CD4-positive, alpha-beta T cell treated with Interferon alpha-2 for 1 hour (primary cell): Measurements from ENCODE around the gene EIPR1.

Experiments
- DNase-seq, 2 donors: peaks; one replicate each; pipeline ENCODE4 v3.0.0-alpha.2; 2020 to 2022

The EIPR1 gene

DNA sequence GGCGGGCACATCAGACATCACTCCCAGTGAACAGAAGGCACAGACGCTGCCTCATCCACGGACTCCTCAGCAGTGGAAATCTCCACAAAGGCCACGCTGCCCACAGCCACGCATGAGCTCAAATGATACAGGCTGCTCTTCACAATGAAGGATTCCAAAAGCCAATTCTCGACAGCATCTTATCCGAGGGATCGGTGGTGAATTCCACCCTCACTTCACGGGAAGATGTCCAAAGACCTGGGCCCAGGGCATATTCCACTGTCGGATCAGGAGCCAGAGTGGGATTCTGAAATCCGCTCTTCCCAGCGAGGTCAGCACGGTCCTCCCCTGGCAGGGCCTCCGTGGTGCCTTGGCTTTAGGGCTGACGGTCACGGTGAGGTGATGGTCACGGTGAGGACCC is 55.8 kb downstream of the EIPR1 start:
- DNase-seq, result no peak

DNA sequence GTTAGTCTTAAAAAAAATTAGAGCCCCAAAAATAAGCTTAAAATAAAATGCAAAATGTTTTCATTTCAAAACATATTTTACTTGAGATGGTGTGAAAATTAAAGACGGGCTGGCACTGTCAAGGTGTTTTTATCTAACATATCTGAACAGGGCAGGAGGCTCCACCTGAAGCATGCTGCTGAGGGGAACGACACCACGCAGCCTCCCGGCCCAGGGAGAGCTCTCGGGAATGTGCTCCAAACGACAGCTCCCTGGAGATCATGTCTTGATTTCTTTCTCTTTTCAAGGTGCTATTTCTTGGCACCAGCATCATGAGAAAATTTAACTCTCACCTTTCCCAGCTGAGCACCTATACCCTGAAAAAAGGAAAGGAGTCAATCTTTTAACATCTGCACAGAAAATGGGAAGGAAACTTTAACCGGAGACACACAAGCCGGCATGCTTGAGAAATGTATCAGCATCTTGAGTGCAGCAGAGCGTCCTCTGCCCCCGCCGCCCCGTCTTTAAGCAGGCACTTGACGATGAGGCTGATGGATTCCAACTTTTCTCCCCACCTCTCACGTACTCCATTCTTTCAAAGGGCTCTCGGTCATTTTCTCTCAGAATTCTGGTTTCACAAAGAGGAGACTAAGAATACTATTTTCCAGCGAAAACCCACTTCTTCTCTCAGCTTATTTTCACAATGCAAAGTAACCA is 56.6 kb downstream of the EIPR1 start:
- no peak for DNase-seq

DNA sequence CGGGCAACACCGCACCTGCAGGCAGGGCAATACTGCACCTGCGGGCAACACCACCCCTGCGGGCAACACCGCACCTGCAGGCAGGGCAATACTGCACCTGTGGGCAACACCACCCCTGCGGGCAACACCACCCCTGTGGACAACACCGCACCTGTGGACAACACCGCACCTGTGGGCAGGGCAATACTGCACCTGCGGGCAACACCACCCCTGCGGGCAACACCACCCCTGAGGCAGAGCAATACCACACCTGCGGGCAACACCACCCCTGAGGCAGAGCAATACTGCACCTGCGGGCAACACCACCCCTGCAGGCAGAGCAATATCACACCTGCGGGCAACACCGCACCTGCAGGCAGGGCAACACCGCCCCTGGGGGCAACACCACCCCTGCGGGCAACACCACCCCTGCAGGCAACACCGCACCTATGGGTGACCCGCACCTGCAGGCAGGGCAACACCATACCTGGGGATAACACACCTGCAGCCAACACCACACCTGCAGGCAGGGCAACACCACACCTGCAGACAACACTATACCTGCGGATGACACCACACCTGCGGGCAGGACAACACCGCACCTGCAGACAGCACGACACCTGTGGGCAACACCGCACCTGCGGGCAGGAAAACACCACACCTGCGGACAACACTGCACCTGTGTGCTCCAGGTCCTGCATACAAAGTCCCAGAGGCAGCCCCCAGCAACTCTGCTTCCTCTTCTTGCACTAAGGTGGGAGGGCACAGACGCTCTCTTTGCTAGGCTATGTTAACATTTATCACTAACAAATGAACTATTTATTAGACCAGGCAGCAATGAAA is 57.7 kb downstream of the EIPR1 start:
- no peak for DNase-seq

DNA sequence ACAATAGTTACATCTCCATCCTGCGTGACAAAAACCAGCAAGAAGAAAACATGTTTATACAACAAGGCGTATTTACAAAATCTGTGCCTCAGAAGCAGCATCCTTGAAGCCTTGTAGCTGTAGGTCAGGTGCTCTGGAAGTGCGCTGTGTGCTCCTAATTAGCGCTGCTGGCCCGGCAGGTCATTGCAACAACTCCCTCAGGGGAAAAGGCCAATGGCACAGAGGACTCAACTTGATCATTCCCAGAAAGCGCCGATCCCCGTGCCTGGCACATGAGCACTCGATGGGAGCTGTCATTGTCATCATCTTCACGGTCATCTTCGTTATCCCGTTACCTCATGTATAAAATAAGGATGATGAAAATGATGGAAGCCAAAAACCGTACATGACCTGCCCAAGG is 58.5 kb downstream of the EIPR1 start:
- DNase-seq, result no peak

DNA sequence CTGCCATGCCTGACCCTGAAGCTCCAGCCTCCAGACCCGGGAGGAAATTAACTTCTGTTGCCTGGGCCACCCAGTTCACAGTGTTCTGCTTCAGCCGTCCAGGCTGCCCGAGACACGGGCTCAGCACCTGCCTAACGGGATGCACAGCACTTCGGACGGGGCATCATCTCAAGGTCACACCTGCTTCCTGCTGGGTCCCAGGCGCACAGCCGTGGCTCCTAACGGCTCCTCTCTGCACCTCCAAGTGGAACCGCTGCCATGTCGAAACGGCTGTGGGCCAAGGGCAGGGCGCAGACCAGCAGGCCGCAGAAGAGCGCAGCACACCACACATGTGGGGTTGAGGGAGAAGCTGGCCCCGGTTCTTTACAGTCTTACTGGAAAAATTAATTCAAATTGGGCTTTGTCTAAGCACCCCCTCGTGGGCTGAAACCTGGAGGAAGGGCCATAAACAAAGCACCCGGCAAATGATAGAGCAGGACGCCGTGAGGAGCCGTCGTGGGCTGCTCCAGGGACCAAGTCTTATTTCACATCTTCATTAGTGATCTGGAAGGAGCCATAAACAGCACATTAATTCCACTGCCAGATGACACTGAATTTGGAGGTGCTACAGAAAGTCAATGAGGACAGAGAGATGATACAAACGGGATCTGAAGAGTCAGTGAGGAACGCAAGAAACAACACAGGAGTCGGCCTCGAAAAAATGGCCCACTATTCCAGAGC is 59.6 kb downstream of the EIPR1 start:
- no peak for DNase-seq

DNA sequence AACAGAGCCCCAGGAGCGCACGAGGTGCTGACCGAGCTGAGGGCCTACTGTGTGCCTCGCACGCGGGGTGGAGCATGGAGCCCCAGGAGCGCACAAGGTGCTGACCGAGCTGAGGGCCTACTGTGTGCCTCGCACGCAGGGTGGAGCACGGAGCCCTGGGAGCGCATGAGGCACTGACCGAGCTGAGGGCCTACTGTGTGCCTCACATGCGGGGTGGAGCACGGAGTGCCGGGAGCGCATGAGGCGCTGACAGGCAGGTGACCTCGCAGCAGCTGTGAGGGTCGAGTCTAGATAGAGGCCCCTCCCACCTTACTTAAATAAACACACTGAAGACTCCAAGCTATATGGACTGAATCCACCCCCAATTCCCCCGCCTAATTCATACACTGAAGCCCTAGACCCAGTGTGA is 60.3 kb downstream of the EIPR1 start:
- no peak for DNase-seq

DNA sequence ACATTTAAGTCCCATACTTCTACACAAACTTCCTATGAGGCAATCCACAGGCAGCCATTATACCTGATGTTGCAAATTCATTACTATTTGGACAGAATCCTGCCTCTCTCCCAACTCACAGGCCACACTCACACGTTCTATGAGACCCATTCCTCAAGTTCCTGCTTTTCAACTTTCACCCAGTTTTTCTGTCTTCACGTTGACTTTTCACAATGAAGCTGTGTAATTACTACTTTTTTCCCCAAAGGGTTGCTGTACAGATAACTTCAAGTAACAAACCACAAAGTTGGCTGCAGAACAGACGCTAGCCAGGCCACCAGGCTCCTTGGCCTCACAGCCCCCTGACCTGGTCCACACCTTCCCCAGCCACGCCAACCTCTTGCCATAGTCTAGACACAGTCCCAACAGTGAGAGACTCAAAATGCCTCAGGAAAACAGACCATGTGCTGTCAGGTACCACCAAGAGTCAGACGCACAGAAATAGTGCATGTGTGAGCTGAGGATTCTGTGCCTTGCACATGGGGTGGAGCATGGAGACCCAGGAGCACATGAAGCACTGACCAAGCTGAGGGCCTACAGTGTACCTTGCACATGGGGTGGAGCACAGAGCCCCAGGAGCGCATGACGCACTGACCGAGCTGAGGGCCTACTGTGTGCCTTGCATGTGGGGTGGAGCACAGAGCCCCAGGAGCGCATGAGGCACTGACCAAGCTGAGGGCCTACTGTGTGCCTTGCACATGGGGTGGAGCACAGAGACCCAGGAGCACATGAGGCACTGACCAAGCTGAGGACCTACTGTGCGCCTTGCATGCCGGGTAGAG is 61.0 kb downstream of the EIPR1 start:
- DNase-seq, result no peak

DNA sequence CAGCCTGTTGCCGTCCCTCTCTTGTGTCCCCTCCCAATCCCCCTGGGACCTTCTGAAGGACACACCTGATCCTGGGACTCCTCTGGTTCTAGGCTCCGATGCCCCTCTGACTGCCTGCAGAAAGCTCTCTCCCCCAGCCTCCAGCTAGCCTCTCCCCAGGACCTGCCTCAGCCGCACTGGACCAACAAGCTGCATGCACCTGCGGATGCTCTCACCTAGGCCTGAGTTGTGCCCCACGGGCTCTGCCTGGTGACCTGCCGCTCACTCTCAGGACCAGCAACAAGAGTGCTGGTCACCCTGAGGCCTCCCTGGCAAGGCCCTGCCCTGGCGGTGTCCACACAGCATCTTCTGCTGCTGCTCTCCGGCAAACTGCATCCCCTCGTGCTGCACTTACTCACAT is 63.0 kb downstream of the EIPR1 start:
- no peak for DNase-seq

DNA sequence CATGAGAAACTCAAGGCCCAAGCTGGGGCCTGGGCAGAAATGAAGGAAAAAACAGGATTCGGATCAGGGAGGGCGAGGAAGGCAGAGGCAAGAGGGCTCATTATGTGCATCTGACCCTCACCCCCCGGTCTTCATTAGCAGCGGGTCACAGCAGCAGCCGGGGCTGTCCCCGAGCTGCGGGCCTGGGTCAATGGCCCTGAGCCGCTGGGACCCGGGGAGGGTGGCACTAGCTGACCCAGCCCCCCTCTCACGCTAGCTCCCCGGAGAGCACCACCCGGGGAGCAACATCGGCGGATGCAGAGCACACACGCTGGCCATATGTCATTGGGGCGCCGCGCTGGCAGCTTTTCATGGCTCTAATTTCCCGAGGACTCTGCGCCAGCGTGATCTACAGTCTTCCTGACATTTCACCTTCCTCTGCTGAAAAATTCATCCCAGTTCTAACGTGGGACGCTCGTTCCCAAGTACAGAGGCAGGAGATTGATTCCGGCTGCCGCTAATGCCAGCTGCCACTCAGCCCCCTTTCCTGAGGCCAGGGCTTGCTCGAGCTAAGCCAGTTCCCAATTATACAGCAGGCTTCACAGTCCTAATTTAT is 63.7 kb downstream of the EIPR1 start:
- no peak for DNase-seq

DNA sequence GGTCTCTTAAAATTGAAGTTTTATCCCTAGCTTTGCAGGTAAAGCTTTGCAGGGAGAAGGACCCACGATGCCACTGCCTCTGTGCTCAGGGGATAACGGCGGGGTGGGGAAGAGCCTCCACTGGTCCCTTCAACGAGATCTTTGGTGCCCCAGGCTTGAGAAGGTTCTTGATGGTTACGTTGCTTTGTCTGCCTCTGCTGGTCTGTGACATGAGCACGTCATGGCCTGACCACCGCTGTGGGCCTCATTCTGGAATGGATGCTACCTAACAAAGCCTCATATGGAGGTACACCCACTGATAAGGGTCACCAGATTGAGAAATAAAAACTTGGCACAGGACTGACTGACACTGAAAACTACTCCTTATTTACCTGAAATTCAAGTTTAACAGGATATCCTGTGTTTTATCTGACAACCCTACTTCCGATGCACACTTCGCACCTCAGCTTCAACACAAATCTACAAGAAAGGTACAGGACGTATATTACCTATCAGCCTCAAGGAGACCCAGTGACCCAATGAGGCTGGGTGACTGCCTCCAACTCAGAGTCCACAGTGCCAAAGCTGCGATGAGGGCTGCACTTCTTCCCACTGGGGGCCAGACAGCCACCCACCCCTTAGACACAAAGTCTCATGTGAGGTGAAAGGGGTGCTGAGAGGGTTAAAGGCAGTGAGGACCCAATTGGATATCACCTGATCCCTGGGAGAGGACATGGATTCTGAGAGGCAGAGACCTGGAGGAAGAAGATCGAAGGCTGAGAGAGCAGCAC is 64.9 kb downstream of the EIPR1 start:
- peak in 1 of 2 donors; percentile 20 for DNase-seq

DNA sequence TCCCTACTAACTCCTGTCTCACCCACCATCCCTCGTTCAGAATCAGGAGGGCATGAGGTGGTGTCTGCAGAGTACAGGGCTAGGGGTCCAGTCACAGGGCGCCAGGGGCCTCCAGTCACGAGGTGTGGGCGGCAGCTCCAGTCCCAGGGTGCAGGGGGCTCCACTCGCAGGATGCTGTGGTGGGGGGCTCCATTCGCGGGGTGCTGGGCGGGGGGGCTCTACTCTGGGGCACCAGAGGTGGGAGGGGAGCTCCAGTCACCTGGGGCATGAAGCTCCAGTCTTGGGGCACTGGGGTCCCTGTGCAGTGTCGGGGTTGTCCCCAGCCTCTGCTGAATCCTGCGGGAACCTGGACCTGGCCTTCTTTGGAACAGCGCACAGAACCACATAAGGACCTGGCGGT is 66.0 kb downstream of the EIPR1 start:
- DNase-seq, result no peak

DNA sequence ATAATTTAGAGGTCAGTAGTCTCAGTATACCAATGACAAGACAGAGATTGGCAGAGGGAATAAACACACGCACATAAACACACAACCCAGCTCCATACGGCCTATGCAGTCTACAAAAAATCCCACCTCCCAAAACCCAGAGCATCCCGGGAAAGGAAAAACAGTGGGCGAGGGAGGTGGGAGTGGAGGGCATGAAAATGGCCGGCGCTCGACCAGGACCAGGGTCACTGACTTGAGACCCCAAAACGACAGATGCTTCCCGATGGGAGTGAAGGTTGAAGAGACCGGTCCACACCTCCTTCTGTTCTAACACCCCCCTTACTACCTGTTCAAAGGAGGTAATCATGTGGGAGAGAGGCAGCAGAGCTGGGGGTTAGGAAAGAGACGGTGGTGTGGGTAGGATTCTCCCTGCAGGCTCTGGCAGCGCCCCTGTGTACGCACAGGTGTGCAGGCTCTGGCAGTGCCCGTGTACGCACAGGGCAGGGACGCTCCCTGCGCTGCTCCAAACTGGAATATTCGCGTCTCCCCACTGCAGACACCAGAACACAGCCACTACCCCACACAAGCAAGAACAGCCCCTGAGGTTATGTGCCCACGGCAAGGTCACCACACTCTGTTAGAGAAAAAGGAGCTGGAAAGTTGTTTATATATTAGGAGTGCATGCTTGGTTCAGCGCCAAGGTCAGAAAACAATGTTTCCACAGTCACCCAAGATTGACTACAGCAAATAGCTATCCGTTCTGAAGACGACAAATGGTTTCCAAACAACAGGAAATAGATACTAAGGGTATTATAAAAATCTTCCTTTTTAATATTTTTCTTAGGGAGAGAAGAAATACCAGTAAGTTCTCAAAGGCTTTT is 67.9 kb downstream of the EIPR1 start:
- DNase-seq, result no peak

DNA sequence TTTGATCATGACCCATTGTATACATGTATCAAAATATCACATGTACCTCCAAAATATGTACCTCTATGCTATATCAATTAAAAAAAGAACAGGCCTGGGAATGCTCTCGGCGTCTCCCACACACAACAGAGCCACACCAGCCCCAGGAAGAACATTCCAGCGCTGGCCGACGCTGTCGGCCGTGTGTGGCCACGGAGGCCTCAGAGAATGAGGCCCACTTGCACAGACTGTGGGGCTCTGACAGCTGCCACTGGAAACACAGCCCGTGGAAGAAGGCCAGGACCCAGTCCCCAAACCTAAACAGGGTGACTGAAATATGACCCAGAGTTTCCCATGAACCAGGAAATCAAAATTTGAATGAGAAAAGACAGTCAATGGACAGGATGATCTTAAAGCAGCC is 69.7 kb downstream of the EIPR1 start:
- DNase-seq, result no peak

DNA sequence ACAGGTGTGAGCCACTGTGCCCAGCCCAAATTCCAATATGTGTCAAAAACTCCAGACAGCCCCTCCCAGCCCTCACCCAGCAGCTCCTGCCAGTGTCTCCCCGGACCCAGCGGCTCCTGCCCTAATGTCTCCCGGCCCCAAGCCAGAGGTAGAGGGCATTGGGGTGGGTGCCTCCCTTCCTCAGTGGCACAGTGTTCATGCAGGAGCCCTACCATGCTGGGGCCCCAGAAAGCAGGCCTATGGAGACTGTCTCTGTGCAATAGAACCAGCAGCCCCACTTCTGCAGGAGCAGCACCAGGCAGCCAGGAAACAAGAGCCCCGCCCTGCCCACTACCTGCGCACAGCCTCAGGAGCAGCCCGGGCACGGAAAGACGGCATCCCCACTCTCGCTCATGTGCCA is 70.4 kb downstream of the EIPR1 start:
- no peak for DNase-seq

DNA sequence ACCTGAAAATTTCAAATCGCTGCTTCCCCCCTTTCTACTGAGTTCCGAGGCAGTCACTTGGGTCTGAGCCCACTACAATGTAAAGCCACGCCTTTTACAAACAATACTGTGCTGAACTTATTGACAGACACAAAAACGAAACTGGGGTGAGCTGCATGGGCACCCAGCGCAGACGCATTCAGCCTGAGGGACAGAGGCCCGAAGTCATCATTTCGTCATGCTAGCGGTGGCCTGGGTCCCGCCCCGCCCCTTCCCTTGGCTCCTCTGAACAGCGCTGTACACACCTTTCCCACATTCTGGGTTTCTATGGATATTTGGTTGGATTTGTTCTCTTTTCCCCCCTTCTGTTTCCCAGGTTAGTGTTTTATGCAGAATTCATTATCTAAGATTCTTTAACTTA is 71.7 kb downstream of the EIPR1 start:
- DNase-seq, result no peak

DNA sequence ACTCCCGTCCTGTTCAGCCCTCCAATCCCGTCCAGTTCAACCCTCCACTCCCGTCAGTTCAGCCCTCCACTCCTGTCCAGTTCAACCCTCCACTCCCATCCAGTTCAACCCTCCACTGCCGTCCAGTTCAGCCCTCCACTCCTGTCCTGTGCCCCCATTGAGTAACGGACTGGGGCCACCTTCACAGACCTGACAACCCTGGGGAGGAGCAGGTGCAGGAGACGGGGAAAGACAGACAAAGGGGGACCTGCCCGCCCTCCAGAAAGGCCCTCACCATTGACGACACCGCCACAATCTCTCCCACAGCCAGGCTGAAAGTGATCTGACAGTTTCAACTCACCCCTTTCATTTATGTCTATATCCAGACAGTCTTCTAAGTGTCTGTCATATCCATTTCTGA is 72.2 kb downstream of the EIPR1 start:
- DNase-seq, result no peak

DNA sequence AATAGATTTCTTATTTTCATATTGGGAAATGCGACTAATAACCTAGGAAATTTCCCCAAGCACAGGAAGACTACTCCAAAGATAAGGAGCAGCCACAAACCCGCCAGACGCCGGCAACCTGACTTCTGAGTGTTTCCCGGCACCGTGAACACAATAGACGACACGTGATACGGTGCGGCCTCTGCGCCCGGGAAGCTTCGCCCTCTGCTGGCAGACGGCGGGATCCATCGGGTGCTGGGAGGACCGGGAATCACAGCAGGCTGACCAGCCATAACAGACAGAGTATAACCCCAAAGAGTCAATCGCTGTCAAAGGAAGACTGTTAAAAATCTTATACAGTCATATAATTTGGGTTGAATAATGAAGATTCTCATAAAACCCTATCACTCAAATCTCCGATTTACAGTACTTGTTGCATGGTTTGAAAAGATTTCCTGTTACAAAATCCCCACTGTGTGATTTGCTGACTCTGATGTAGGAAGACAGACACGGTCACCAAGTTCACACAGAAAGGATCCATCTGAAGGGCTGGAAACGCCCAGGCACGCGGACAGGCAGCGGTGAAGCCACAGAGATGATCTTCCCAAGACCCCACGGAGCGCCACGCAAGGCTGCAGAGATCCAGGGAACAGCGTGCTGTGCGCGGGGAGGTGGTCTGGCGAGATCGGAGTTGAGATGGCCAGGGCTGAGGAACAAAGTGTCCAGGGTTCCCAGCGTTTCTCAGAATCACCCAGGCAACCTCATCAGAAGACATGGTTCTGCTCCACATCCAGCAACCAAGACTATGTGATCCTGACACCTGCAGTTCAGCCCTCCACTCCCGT is 73.8 kb downstream of the EIPR1 start:
- peak; percentile 65 to 75 for DNase-seq

DNA sequence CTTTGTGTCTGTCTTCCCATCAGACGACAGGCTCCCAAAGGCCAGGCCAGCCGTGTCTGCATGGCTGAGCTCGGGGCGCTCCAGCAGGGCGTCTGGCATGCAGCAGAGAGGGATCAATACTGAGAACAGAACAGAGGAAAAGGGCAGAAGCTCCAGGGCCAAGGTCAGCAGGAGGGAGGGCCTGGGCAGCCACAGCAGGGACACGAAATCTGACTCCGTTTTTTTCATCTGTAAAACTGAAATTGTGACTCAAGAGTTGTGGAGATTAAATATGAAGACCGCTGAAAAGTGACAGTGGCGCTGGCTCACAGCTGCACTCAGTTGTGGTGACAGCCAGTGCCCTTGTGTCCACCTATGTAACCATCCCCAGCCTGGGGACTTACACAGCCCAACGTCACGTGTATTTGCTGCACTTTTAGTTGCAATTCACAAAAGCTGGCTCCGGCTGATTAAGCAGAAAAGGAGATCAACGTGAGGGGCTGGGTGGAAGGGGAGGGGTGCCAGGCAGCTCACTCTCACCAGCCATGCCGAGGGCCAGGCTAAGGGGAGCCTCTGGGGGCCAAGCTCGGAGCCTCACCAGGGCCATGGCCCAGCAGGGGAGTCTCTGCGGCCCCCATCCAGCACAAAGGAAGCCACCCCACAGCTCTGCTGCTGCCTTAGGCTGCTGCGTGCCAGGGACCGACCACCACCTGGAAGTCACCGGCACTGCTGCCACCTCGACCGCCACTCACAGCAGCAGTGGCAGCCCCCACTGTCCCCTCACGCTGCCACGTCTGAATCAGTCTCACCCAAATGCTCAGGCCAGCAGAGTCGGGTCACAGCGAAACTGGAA is 74.7 kb downstream of the EIPR1 start:
- DNase-seq, result no peak

DNA sequence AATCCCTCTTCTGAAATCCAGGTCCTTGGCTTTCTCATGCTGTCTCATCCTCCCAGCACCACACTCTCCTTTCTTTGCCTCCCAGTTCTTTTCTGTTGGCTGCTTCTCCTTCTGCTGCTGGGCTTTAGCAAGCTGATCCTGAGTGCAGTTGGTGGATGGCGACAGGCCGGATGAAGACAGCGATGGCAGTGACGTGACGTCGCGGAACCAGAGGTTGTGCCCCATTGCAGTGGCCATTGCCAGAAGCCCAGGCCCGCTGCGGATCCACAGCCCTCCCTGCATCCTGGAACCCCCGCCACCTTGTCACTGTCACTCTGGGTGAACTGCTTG is 75.2 kb downstream of the EIPR1 start:
- no peak for DNase-seq
